GM18870 (cell line): ENCODE measurements around the gene VAX1.
"Not testable (repeated sequence)": the region's sequence is repeated elsewhere in the genome, so short reads cannot be mapped to it uniquely, and the experiment has no call there.

Source experiments
- ATAC-seq: cut with Tn5 transposase; IDR thresholded peaks from one replicate; pipeline ENCODE4 v1.9.1; 2021; ENCODE audit warnings: moderate library complexity; ENCODE audit not compliant: unreplicated experiment

The VAX1 gene

GRCh38 chr10:117136391-117136975, 1.6 kb downstream of the VAX1 start:
- no peak for ATAC-seq

GRCh38 chr10:117135480-117136140, 2.5 kb downstream of the VAX1 start:
- no peak for ATAC-seq

- no peak for ATAC-seq
Measured at GRCh38 chr10:117135026-117135372, 3.1 kb downstream of the VAX1 start.

- no peak for ATAC-seq
Measured at GRCh38 chr10:117134306-117135025, 3.6 kb downstream of the VAX1 start.

- ATAC-seq: no peak
Measured at GRCh38 chr10:117134056-117134305, 4.1 kb downstream of the VAX1 start.

- no peak for ATAC-seq
Measured at GRCh38 chr10:117133273-117134055, 4.6 kb downstream of the VAX1 start.

GRCh38 chr10:117132751-117133231, 5.3 kb downstream of the VAX1 start:
- no peak for ATAC-seq

- no peak for ATAC-seq
Measured at GRCh38 chr10:117131376-117132327, 6.4 kb downstream of the VAX1 start.

- no peak for ATAC-seq
Measured at GRCh38 chr10:117130862-117131375, 7.2 kb downstream of the VAX1 start.

GRCh38 chr10:117130346-117130745, 7.7 kb downstream of the VAX1 start:
- no peak for ATAC-seq

- not testable (repeated sequence) for ATAC-seq
Measured at GRCh38 chr10:117126645-117127044, 11.4 kb downstream of the VAX1 start.

- no peak for ATAC-seq
Measured at GRCh38 chr10:117126034-117126433, 12.0 kb downstream of the VAX1 start.

- no peak for ATAC-seq
Measured at GRCh38 chr10:117112220-117112619, 25.9 kb downstream of the VAX1 start.

- ATAC-seq: no peak
Measured at GRCh38 chr10:117107238-117107637, 30.8 kb downstream of the VAX1 start.

GRCh38 chr10:117096599-117097201, 41.4 kb downstream of the VAX1 start:
- no peak for ATAC-seq

- no peak for ATAC-seq
Measured at GRCh38 chr10:117094856-117095255, 43.2 kb downstream of the VAX1 start.

GRCh38 chr10:117092386-117092785, 45.7 kb downstream of the VAX1 start:
- no peak for ATAC-seq

- ATAC-seq: no peak
Measured at GRCh38 chr10:117090834-117091233, 47.2 kb downstream of the VAX1 start.

GRCh38 chr10:117087521-117087920, 50.5 kb downstream of the VAX1 start:
- no peak for ATAC-seq

- ATAC-seq: no peak
Measured at GRCh38 chr10:117086546-117086945, 51.5 kb downstream of the VAX1 start.
